ENCODE data around the gene RIC8B.

DNA sequence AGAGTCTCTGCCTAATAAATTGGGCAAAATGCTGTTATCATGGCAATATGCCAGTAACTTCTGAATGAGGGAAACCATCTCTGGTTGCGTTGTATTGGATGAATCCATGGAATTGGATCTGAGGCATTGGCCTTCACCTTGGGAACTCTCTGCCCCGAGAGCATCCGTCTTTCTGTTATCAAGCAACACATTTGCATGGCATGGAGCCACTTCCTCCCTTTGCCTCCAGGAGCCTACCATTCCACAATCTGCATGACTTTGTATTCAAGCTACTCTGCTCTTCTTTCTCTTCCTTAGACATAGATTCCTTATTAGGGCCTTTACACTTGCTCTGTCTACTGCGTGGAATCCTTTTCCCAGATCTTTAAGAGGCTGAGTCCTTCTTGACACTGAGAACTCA, 57.2 kb downstream of the RIC8B start:
- TF ChIP-seq, protein P1, sequence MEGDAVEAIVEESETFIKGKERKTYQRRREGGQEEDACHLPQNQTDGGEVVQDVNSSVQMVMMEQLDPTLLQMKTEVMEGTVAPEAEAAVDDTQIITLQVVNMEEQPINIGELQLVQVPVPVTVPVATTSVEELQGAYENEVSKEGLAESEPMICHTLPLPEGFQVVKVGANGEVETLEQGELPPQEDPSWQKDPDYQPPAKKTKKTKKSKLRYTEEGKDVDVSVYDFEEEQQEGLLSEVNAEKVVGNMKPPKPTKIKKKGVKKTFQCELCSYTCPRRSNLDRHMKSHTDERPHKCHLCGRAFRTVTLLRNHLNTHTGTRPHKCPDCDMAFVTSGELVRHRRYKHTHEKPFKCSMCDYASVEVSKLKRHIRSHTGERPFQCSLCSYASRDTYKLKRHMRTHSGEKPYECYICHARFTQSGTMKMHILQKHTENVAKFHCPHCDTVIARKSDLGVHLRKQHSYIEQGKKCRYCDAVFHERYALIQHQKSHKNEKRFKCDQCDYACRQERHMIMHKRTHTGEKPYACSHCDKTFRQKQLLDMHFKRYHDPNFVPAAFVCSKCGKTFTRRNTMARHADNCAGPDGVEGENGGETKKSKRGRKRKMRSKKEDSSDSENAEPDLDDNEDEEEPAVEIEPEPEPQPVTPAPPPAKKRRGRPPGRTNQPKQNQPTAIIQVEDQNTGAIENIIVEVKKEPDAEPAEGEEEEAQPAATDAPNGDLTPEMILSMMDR (IDR thresholded peaks at IDR 0.05; ENCODE audit: low read depth, low read length), result no peak
- no peak for TF ChIP-seq EZH2phosphoT487 (IDR thresholded peaks at IDR 0.05; ENCODE audit: low read depth)
